Measurements from ENCODE around the gene RNF166.

DNA sequence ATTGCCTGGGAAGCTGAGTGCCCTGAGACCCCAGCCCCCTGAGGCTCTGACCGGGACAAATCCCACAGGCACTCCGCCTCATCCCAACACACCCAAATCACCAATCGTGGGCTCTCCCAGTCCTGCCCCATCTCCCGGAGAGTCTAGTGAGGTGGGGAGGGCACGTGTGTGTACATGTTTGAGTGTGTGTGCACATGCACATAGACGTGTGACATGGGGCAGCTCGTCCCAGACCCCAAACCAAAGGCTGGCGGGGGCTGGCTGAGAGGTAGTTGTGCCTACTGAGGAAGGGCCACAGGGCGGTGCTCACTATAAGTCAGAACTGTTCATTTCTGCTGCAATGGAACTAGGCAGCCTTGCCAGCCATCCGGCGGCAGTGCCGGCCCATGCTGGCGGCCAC is 28.5 kb downstream of the RNF166 start:
- TF ChIP-seq EZH2 (IDR thresholded peaks at IDR 0.05; ENCODE audit: borderline replicate concordance, low read depth, low read length, severe bottlenecking) = no peak
- TF ChIP-seq, protein P1, sequence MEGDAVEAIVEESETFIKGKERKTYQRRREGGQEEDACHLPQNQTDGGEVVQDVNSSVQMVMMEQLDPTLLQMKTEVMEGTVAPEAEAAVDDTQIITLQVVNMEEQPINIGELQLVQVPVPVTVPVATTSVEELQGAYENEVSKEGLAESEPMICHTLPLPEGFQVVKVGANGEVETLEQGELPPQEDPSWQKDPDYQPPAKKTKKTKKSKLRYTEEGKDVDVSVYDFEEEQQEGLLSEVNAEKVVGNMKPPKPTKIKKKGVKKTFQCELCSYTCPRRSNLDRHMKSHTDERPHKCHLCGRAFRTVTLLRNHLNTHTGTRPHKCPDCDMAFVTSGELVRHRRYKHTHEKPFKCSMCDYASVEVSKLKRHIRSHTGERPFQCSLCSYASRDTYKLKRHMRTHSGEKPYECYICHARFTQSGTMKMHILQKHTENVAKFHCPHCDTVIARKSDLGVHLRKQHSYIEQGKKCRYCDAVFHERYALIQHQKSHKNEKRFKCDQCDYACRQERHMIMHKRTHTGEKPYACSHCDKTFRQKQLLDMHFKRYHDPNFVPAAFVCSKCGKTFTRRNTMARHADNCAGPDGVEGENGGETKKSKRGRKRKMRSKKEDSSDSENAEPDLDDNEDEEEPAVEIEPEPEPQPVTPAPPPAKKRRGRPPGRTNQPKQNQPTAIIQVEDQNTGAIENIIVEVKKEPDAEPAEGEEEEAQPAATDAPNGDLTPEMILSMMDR (IDR thresholded peaks at IDR 0.05; ENCODE audit: borderline replicate concordance, extremely low read depth, low read length, poor library complexity, severe bottlenecking) = no peak

All from DND-41 (cell line).